Tibial artery (tissue), 4 donors: Measurements from ENCODE around the gene LRRC8D.

Source experiments
- DNase-seq, 2 donors: peaks; one replicate each; pipeline ENCODE4 v3.0.0-alpha.2; 2019
- H3K27ac ChIP-seq, 2 donors: fragments of 200-600 bp; sonication (generic) in 1 of 2; 1 replicate in 1 of 2; 2 replicates in 1 of 2; pipeline ENCODE4 v1.5.1; 2018 to 2019; ENCODE audit warnings: mild to moderate bottlenecking in 1 of 2
- H3K27me3 ChIP-seq, 2 donors: fragments of 200-600 bp; sonication (generic) in 1 of 2; one replicate each; pipeline versions ENCODE4 v1.5.1 to v1.6.0; 2016 to 2019
- H3K36me3 ChIP-seq, 3 donors: fragments of 200-600 bp; sonication (generic) in 2 of 3; one replicate each; pipeline ENCODE4 v1.5.1; 2016 to 2019; ENCODE audit warnings: mild to moderate bottlenecking in 2 of 3
- H3K4me1 ChIP-seq, 4 donors: fragments of 200-600 bp; sonication (generic) in 2 of 4; 1 replicate in 3 of 4; 2 replicates in 1 of 4; pipeline ENCODE4 v1.5.1; 2016 to 2019
- H3K4me3 ChIP-seq, 2 donors: fragments of 200-600 bp; sonication (generic) in 1 of 2; 1 replicate in 1 of 2; 2 replicates in 1 of 2; pipeline ENCODE4 v1.5.1; 2018 to 2019; ENCODE audit warnings: mild to moderate bottlenecking in 2 of 2
- H3K9me3 ChIP-seq, 3 donors: fragments of 200-600 bp; sonication (generic) in 1 of 3; one replicate each; pipeline ENCODE4 v1.5.1; 2016 to 2019
- intact Hi-C: fragments of 100-400 bp; cut with DNase I; formaldehyde crosslinking; loops from one replicate; pipeline ENCODE4 v1.15.0; 2023; ENCODE audit warnings: low total_unique reads
- TF ChIP-seq, protein P1 (sequence below), 2 experiments: fragments of 200-600 bp in 1 of 2; fragments of 450-650 bp in 1 of 2; IDR thresholded peaks; one replicate each; pipeline ENCODE4 v1.5.1; 2017 to 2019; ENCODE audit warnings: antibody characterized with exemption in 2 of 2, mild to moderate bottlenecking in 1 of 2, moderate library complexity in 1 of 2

The LRRC8D gene

DNA sequence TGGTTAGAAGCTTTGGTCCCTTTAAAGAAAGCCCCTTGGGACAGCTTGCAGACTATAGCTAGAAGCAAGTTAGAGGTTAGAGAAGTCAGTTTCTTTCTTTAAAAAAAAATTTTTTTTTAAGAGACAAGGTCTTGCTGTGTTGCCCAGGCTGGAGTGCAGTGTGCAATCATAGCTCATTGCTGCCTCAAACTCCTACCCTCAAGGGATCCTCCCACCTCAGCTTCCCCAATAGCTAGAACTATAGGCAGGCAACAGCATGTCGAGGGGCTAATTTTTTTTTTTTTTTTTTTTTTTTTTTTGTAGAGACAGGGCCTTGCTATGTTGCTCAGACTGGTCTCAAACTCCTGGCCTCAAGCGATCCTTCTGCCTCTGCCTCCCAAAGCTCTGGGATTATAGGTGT lies 129.9 kb downstream of the LRRC8D start:
- no peak overlapping the region for H3K4me3 ChIP-seq

DNA sequence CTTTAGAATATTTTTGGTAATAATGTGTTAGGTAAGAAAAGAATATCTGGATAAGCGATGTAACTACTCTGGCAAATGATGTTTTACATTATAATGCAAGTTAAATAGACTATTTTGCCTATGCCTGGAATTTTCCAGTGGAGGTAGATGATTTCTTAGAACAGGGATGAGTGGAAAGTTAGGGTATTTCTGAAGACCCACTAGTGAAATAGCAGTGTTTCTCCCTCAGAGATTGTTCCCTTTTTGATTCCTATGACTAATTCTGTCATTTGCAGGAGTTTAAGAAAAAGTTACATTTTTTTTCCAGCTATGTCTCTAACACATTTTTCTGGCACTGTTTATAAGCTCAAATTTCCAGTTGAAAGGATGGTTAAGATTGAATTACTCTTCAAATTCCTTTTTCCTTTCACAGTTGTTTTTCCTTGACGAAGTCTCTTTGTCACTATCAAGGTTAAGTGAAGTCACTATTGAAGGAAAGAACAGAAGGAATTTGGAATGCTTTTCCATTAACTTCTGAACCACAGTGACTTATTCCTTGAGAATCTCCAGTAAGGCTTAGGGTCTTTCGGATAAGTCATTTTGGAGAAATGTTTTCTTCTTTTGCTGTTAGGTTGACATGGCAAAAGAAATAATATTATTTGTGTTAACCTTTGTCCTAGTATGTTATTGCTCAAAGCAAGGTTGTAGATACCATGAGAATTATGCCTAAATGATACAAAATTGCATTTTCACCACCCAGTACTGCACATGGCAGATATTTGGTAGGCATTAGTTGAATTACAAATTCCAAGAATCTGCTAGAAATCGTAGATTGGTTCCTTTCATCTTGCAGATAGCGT lies 131.2 kb downstream of the LRRC8D start:
- Histone ChIP-seq H3K9me3 (no peaks in the 10 kb centered on the region), H3K27ac (no peak overlapping the region), H3K4me3 (no peak overlapping the region), H3K4me1 (no peaks in the 10 kb centered on the region), H3K36me3 (no peaks in the 10 kb centered on the region), H3K27me3 (no peaks in the 10 kb centered on the region)
- intact Hi-C loops = no loop called here
- TF ChIP-seq, protein P1, sequence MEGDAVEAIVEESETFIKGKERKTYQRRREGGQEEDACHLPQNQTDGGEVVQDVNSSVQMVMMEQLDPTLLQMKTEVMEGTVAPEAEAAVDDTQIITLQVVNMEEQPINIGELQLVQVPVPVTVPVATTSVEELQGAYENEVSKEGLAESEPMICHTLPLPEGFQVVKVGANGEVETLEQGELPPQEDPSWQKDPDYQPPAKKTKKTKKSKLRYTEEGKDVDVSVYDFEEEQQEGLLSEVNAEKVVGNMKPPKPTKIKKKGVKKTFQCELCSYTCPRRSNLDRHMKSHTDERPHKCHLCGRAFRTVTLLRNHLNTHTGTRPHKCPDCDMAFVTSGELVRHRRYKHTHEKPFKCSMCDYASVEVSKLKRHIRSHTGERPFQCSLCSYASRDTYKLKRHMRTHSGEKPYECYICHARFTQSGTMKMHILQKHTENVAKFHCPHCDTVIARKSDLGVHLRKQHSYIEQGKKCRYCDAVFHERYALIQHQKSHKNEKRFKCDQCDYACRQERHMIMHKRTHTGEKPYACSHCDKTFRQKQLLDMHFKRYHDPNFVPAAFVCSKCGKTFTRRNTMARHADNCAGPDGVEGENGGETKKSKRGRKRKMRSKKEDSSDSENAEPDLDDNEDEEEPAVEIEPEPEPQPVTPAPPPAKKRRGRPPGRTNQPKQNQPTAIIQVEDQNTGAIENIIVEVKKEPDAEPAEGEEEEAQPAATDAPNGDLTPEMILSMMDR (IDR thresholded peaks at IDR 0.05) = no peak
- no peak for DNase-seq

More for the DNA sequence above, 129.9 kb downstream of the LRRC8D start:
- TF ChIP-seq, protein P1 (IDR thresholded peaks at IDR 0.05) = no peak
- Histone ChIP-seq H3K9me3 (no peaks in the 10 kb centered on the region), H3K4me1 (no peaks in the 10 kb centered on the region), H3K27me3 (no peaks in the 10 kb centered on the region), H3K27ac (no peak overlapping the region), H3K36me3 (no peaks in the 10 kb centered on the region)
- no peak for DNase-seq
- intact Hi-C loops = no loop called here

DNA sequence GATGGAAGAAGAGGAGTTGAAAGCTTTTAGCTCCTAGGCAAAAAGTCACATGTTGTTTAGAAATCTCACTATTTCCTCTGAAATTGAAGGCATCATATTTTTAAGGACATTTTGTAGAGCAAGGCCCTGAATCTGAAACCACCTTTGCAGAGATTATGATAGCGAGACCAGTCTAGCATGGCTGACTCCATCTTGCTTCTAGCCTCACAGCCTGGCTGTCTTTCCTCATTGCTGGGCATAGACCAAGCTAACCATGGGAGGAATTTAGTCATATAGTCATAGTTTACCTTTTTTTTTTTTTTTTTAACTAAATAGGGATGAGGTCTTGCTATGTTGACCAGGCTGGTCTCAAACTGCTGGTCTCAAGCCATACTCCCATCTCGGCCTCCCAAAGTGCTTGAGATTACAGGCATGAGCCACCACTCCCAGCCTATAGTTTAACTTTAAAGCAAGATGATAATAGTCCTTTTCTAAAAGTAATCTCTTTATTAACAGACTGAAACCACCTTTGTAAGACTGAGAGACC lies 131.8 kb downstream of the LRRC8D start:
- Histone ChIP-seq H3K36me3 (no peaks in the 10 kb centered on the region), H3K4me1 (no peaks in the 10 kb centered on the region), H3K27me3 (no peaks in the 10 kb centered on the region), H3K9me3 (no peaks in the 10 kb centered on the region), H3K4me3 (no peak overlapping the region), H3K27ac (no peak overlapping the region)
- TF ChIP-seq, protein P1 (IDR thresholded peaks at IDR 0.05) = no peak
- intact Hi-C loops = no loop called here
- no peak for DNase-seq

DNA sequence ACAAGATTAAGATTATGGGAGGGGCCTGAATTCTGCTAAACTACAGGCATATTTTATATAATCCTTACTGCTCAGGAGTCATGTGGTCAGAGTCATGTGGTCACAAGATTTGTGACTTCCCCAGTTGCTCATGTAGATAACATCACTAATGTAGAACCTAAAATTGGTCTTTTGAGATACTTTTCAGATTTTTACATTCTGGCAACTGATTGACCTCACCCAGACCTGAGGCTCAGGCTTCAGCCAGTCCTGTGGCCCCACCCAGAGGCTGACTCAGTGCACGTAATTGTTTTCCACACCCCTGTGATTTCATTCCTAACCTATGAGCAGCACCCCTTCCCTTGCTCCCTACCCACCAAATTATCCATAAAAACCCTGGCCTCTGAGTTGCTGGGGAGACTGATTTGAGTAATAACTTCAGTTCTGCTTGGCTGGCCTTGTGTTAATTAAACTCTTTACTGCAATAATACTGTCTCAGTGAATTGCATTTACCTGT lies 132.3 kb downstream of the LRRC8D start:
- Histone ChIP-seq H3K36me3 (no peaks in the 10 kb centered on the region), H3K9me3 (no peaks in the 10 kb centered on the region), H3K27me3 (no peaks in the 10 kb centered on the region), H3K4me1 (no peaks in the 10 kb centered on the region), H3K27ac (no peak overlapping the region), H3K4me3 (no peak overlapping the region)
- TF ChIP-seq, protein P1 (IDR thresholded peaks at IDR 0.05) = no peak
- no peak for DNase-seq
- intact Hi-C loops = no loop called here

DNA sequence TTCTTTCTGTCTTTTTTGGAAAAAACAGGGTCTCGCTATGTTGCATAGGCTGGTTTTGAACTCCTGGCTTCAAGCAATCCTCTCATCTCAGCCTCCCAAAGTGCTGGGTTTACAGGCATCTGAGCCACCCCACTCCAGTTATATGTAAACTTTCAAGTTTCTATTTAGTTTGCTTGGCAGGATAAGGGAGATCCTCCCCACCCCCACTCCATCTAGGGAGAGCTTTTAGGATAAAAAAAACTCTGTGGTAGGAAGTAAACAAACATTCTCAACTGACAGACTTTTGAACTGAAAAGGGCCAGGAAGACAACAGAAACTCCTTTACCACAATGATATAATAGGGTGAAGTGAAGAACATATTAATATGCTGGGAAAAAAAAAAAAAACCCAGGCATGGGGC lies 133.1 kb downstream of the LRRC8D start:
- Histone ChIP-seq H3K27me3 (no peaks in the 10 kb centered on the region), H3K4me1 (no peaks in the 10 kb centered on the region), H3K9me3 (no peaks in the 10 kb centered on the region), H3K36me3 (no peaks in the 10 kb centered on the region), H3K4me3 (no peak overlapping the region), H3K27ac (no peak overlapping the region)
- DNase-seq = no peak
- intact Hi-C loops = no loop called here
- TF ChIP-seq, protein P1 (IDR thresholded peaks at IDR 0.05) = no peak
